Neural crest cell (in vitro differentiated cells): ENCODE results near the gene SGK1. TPM values are rescaled to one million over a fixed set of nuclear protein-coding genes. Genes with fewer than 3 reads are reported as not detected.

Source experiments
- DNase-seq: peaks from one replicate; pipeline ENCODE4 v3.0.0; 2021; ENCODE audit warnings: low read depth, mixed read lengths, low spot score
- H3K27ac Mint-ChIP-seq: one replicate; pipeline ENCODE4 v1.8.0; 2021; ENCODE audit warnings: mild to moderate bottlenecking, mixed read lengths; ENCODE audit not compliant: unreplicated experiment
- H3K27me3 Mint-ChIP-seq: 2 replicates; pipeline ENCODE4 v1.8.0; 2021; ENCODE audit warnings: low read depth, mild to moderate bottlenecking, mixed read lengths
- H3K36me3 Mint-ChIP-seq: 2 replicates; pipeline ENCODE4 v1.8.0; 2021; ENCODE audit warnings: low read depth, mild to moderate bottlenecking, mixed read lengths
- H3K4me1 Mint-ChIP-seq: 2 replicates; pipeline ENCODE4 v1.8.0; 2021; ENCODE audit warnings: mixed read lengths
- H3K4me3 Mint-ChIP-seq: one replicate; pipeline ENCODE4 v1.8.0; 2021; ENCODE audit warnings: mild to moderate bottlenecking, mixed read lengths
- H3K9me3 Mint-ChIP-seq: 2 replicates; pipeline ENCODE4 v1.8.0; 2021; ENCODE audit warnings: mixed read lengths
- CTCF ChIP-seq: fragments of 200-600 bp; sonication (generic); conservative IDR thresholded peaks from 2 replicates; pipeline ENCODE4 v1.5.0; 2021; ENCODE audit warnings: antibody characterized with exemption, mild to moderate bottlenecking
- total RNA-seq: library from RNA; stranded (reverse); gene quantifications from 2 replicates; pipeline ENCODE4 v1.2.1, GENCODE V29; 2021

The SGK1 gene
- total RNA-seq, 1 donor from 2014 or later: 5.9 TPM

GRCh38 chr6:134303891-134304290 lies 14.0 kb downstream of the SGK1 start:
- H3K27ac Mint-ChIP-seq: no peak overlapping the region
- no peaks in the 10 kb centered on the region for H3K27me3 Mint-ChIP-seq
- H3K9me3 Mint-ChIP-seq: peaks cover 3% of the 10 kb centered on the region
- no peaks in the 10 kb centered on the region for H3K4me1 Mint-ChIP-seq
- no peak overlapping the region for H3K4me3 Mint-ChIP-seq
- TF ChIP-seq CTCF: no peak
- H3K36me3 Mint-ChIP-seq: no peaks in the 10 kb centered on the region
- no peak for DNase-seq

- no peak for DNase-seq
These were observed 18.7 kb downstream of the SGK1 start for GRCh38 chr6:134299236-134299635.

GRCh38 chr6:134296762-134297161 lies 21.1 kb downstream of the SGK1 start:
- Mint-ChIP-seq H3K4me1 (no peaks in the 10 kb centered on the region), H3K9me3 (no peaks in the 10 kb centered on the region), H3K4me3 (no peak overlapping the region), H3K27me3 (no peaks in the 10 kb centered on the region), H3K27ac (no peak overlapping the region), H3K36me3 (no peaks in the 10 kb centered on the region)
- no peak for TF ChIP-seq CTCF
- no peak for DNase-seq

More at GRCh38 chr6:134299236-134299635, 18.7 kb downstream of the SGK1 start:
- Mint-ChIP-seq H3K4me1 (no peaks in the 10 kb centered on the region), H3K27me3 (no peaks in the 10 kb centered on the region), H3K4me3 (no peak overlapping the region), H3K27ac (no peak overlapping the region), H3K9me3 (peaks cover 3% of the 10 kb centered on the region), H3K36me3 (no peaks in the 10 kb centered on the region)
- no peak for TF ChIP-seq CTCF

- no peaks in the 10 kb centered on the region for H3K4me1 Mint-ChIP-seq
- no peaks in the 10 kb centered on the region for H3K27me3 Mint-ChIP-seq
- H3K27ac Mint-ChIP-seq: no peak overlapping the region
- no peak for TF ChIP-seq CTCF
- no peaks in the 10 kb centered on the region for H3K36me3 Mint-ChIP-seq
- no peak overlapping the region for H3K4me3 Mint-ChIP-seq
- no peak for DNase-seq
- H3K9me3 Mint-ChIP-seq: no peaks in the 10 kb centered on the region
These were observed 21.9 kb downstream of the SGK1 start for GRCh38 chr6:134295953-134296553.

GRCh38 chr6:134293659-134294161 lies 24.2 kb downstream of the SGK1 start:
- Mint-ChIP-seq H3K36me3 (no peaks in the 10 kb centered on the region), H3K4me1 (no peaks in the 10 kb centered on the region), H3K27me3 (no peaks in the 10 kb centered on the region), H3K4me3 (no peak overlapping the region), H3K9me3 (no peaks in the 10 kb centered on the region), H3K27ac (no peak overlapping the region)
- TF ChIP-seq CTCF: no peak
- no peak for DNase-seq
